ENCODE results near the gene RPL23. TPM values are rescaled to one million over a fixed set of nuclear protein-coding genes. Genes with fewer than 3 reads are reported as not detected.

Gene RPL23
- 1,212 and 1,333 TPM in 2 replicates for polyA plus RNA-seq
- 320 and 402 TPM in 2 replicates for polyA minus RNA-seq

- Histone ChIP-seq H4K20me1 (ENCODE audit: insufficient read depth) (no peaks in the 10 kb centered on the region), H3K9me2 (ENCODE audit: insufficient read depth, low read length) (no peaks in the 10 kb centered on the region), H3K36me3 (ENCODE audit: insufficient read depth, low read length) (peaks cover 5% of the 10 kb centered on the region), H3K9me3 (ENCODE audit: low read length) (no peaks in the 10 kb centered on the region), H3K9ac (ENCODE audit: low read length) (peak within 1 kb of the TSS; percentile 78), H3K4me2 (ENCODE audit: low read length) (peak within 1 kb of the TSS; percentile 97), H3K4me3 (ENCODE audit: low read length) (peak within 1 kb of the TSS; percentile 82), H3F3A (ENCODE audit: insufficient read depth, low read length, poor library complexity, severe bottlenecking) (peaks cover 4% of the 10 kb centered on the region), H2AFZ (ENCODE audit: low read depth, low read length) (peak within 1 kb of the TSS; percentile 51), H3K27ac (ENCODE audit: low read length) (peak within 1 kb of the TSS; percentile 95), H3K79me2 (replicated peaks; ENCODE audit: insufficient read depth, low read length) (peaks cover 21% of the 10 kb centered on the region), H3K27me3 (ENCODE audit: insufficient read depth, low read depth, low read length) (no peaks in the 10 kb centered on the region)
- peak; percentile 49 for TF ChIP-seq SMC3 (conservative IDR thresholded peaks at IDR 0.05; ENCODE audit: poor library complexity)
- peak; percentile 97 for TF ChIP-seq TAF1 (IDR thresholded peaks at IDR 0.05; ENCODE audit: low read depth)
- no peak for TF ChIP-seq EZH2 (IDR thresholded peaks at IDR 0.05; ENCODE audit: borderline replicate concordance, insufficient read depth, low read length, poor library complexity, severe bottlenecking)
- TF ChIP-seq POLR2AphosphoS5 (IDR thresholded peaks at IDR 0.05): peak; percentile 99
- TF ChIP-seq MXI1 (conservative IDR thresholded peaks at IDR 0.05; ENCODE audit: poor library complexity, severe bottlenecking): peak; percentile 91
- no peak for TF ChIP-seq CTCF (IDR thresholded peaks at IDR 0.05; ENCODE audit: poor library complexity, severe bottlenecking)
- no peak for TF ChIP-seq RAD21 (conservative IDR thresholded peaks at IDR 0.05)
- TF ChIP-seq REST (IDR thresholded peaks at IDR 0.05; ENCODE audit: borderline replicate concordance): peak; percentile 92
- TF ChIP-seq EP300 (conservative IDR thresholded peaks at IDR 0.05; ENCODE audit: poor library complexity, severe bottlenecking): peak; percentile 76
Measured at GRCh38 chr17:38853292-38854219, at the start of gene RPL23. RPL23 (minus strand) TSS chr17:38853721; CDS start chr17:38853710, 11 bp downstream.

DNA sequence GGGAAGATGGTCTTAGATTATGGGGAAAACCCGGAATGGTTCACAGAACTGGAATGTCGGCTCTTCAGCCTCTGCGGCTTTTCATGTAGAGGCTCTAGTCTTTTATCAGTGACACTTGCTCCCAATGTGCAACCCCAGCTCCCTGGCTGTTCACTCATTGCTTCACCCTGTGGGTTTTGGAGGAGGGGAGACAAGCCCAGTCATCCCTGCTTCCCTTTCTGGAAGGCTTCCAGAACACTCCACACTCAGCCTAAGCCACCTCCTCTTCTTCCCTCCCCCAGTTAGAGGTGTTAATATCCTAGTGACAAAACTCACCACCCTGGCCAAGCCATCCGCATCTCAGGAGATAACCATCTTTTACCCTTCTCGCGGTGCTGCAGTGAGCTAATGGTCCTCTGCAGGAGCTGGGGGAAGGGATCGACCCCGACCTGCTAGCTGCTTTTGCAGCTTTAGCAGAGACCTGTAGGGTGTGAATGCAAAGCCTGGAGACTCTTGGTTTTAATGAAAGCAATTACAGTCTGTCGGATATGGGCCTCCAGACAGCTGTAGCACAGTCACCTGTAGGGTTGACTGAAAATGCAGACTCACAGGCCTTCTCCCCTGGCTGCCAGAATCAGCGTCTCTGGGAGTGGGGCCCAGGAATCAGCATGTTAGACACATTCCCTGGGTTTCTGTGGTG lies 47.6 kb upstream of the RPL23 start:
- H4K20me1 ChIP-seq (ENCODE audit: insufficient read depth): no peaks in the 10 kb centered on the region
- no peak overlapping the region for H3K4me2 ChIP-seq (ENCODE audit: low read length)
- H3K4me3 ChIP-seq (ENCODE audit: low read length): no peak overlapping the region
- H3K9me3 ChIP-seq (ENCODE audit: low read length): no peaks in the 10 kb centered on the region
- H3K9ac ChIP-seq (ENCODE audit: low read length): no peak overlapping the region
- H3F3A ChIP-seq (ENCODE audit: insufficient read depth, low read length, poor library complexity, severe bottlenecking): no peaks in the 10 kb centered on the region
- H2AFZ ChIP-seq (ENCODE audit: low read depth, low read length): no peak overlapping the region
- H3K9me2 ChIP-seq (ENCODE audit: insufficient read depth, low read length): no peaks in the 10 kb centered on the region
- TF ChIP-seq MXI1 (conservative IDR thresholded peaks at IDR 0.05; ENCODE audit: poor library complexity, severe bottlenecking): no peak
- no peak for TF ChIP-seq EZH2 (IDR thresholded peaks at IDR 0.05; ENCODE audit: borderline replicate concordance, insufficient read depth, low read length, poor library complexity, severe bottlenecking)
- TF ChIP-seq CTCF (IDR thresholded peaks at IDR 0.05; ENCODE audit: poor library complexity, severe bottlenecking): no peak
- TF ChIP-seq EP300 (conservative IDR thresholded peaks at IDR 0.05; ENCODE audit: poor library complexity, severe bottlenecking): no peak
- TF ChIP-seq REST (IDR thresholded peaks at IDR 0.05; ENCODE audit: borderline replicate concordance): no peak
- no peak for TF ChIP-seq POLR2AphosphoS5 (IDR thresholded peaks at IDR 0.05)
- no peak for TF ChIP-seq SMC3 (conservative IDR thresholded peaks at IDR 0.05; ENCODE audit: poor library complexity)
- TF ChIP-seq RAD21 (conservative IDR thresholded peaks at IDR 0.05): no peak
- no peak for TF ChIP-seq TAF1 (IDR thresholded peaks at IDR 0.05; ENCODE audit: low read depth)
- H3K27me3 ChIP-seq (ENCODE audit: insufficient read depth, low read depth, low read length): no peaks in the 10 kb centered on the region
- no peak overlapping the region for H3K27ac ChIP-seq (ENCODE audit: low read length)
- no peaks in the 10 kb centered on the region for H3K79me2 ChIP-seq (replicated peaks; ENCODE audit: insufficient read depth, low read length)
- H3K36me3 ChIP-seq (ENCODE audit: insufficient read depth, low read length): peaks cover 3% of the 10 kb centered on the region

All from neural cell (in vitro differentiated cells).